Measurements from ENCODE around the gene LIAS. TPM values are rescaled to one million over a fixed set of nuclear protein-coding genes. Genes with fewer than 3 reads are reported as not detected.

Gene LIAS
- total RNA-seq, 2 donors from 2014 or later: 6.9 to 18.7 TPM

GRCh38 chr4:39484582-39485272, 25.9 kb downstream of the LIAS start:
- DNase-seq (ENCODE audit: low spot score): no peak
- TF ChIP-seq CTCF (IDR thresholded peaks at IDR 0.05): no peak
- H3K27ac ChIP-seq: no peak overlapping the region

GRCh38 chr4:39486221-39486804, 27.5 kb downstream of the LIAS start:
- TF ChIP-seq CTCF (IDR thresholded peaks at IDR 0.05): no peak
- H3K36me3 ChIP-seq: no peaks in the 10 kb centered on the region
- no peak overlapping the region for H3K27ac ChIP-seq
- no peak overlapping the region for H3K4me3 ChIP-seq
- no peaks in the 10 kb centered on the region for H3K27me3 ChIP-seq
- no peak for DNase-seq (ENCODE audit: low spot score)
- no peaks in the 10 kb centered on the region for H3K9me3 ChIP-seq
- no peaks in the 10 kb centered on the region for H3K4me1 ChIP-seq

More at GRCh38 chr4:39484582-39485272, 25.9 kb downstream of the LIAS start:
- H3K4me3 ChIP-seq: no peak overlapping the region
- H3K27me3 ChIP-seq: no peaks in the 10 kb centered on the region
- no peaks in the 10 kb centered on the region for H3K4me1 ChIP-seq
- H3K36me3 ChIP-seq: no peaks in the 10 kb centered on the region
- no peaks in the 10 kb centered on the region for H3K9me3 ChIP-seq

GRCh38 chr4:39490322-39490721, 31.5 kb downstream of the LIAS start:
- H3K36me3 ChIP-seq: no peaks in the 10 kb centered on the region
- H3K27ac ChIP-seq: no peak overlapping the region
- TF ChIP-seq CTCF (IDR thresholded peaks at IDR 0.05): no peak
- no peaks in the 10 kb centered on the region for H3K9me3 ChIP-seq
- no peaks in the 10 kb centered on the region for H3K4me1 ChIP-seq
- peak; percentile 2 for DNase-seq (ENCODE audit: low spot score)
- no peaks in the 10 kb centered on the region for H3K27me3 ChIP-seq
- H3K4me3 ChIP-seq: no peak overlapping the region

GRCh38 chr4:39494354-39494753, 35.5 kb downstream of the LIAS start:
- peaks cover 12% of the 10 kb centered on the region for H3K36me3 ChIP-seq
- no peaks in the 10 kb centered on the region for H3K9me3 ChIP-seq
- H3K4me1 ChIP-seq: no peaks in the 10 kb centered on the region
- no peak overlapping the region for H3K27ac ChIP-seq
- peak; percentile 50 for DNase-seq (ENCODE audit: low spot score)
- no peak for TF ChIP-seq CTCF (IDR thresholded peaks at IDR 0.05)
- H3K27me3 ChIP-seq: no peaks in the 10 kb centered on the region
- H3K4me3 ChIP-seq: no peak overlapping the region

GRCh38 chr4:39495446-39496213, 36.8 kb downstream of the LIAS start:
- no peaks in the 10 kb centered on the region for H3K27me3 ChIP-seq
- peaks cover 17% of the 10 kb centered on the region for H3K36me3 ChIP-seq
- H3K4me3 ChIP-seq: no peak overlapping the region
- H3K9me3 ChIP-seq: no peaks in the 10 kb centered on the region
- no peak overlapping the region for H3K27ac ChIP-seq
- DNase-seq (ENCODE audit: low spot score): no peak
- H3K4me1 ChIP-seq: no peaks in the 10 kb centered on the region
- no peak for TF ChIP-seq CTCF (IDR thresholded peaks at IDR 0.05)

Measured in right atrium auricular region (tissue), 2 donors.